Nephron progenitor cell (in vitro differentiated cells): ENCODE data around the gene SUN3.
A peak's percentile ranks its signal among the peaks of the same experiment; 100 is the strongest.
"Not testable (repeated sequence)": the region's sequence is repeated elsewhere in the genome, so short reads cannot be mapped to it uniquely, and the experiment has no call there.

Experiments used
- DNase-seq: peaks from one replicate; pipeline ENCODE4 v3.0.0; 2021
- H3K27ac Mint-ChIP-seq: 2 replicates; pipeline ENCODE4 v1.8.0; 2021; ENCODE audit warnings: mild to moderate bottlenecking, moderate library complexity, mixed read lengths
- H3K27me3 Mint-ChIP-seq: 2 replicates; pipeline ENCODE4 v1.8.0; 2021; ENCODE audit warnings: mild to moderate bottlenecking, low read depth, mixed read lengths; ENCODE audit not compliant: poor library complexity
- H3K36me3 Mint-ChIP-seq: 2 replicates; pipeline ENCODE4 v1.8.0; 2021; ENCODE audit warnings: low read depth, mixed read lengths
- H3K4me1 Mint-ChIP-seq: 2 replicates; pipeline ENCODE4 v1.8.0; 2021; ENCODE audit warnings: mixed read lengths
- H3K4me3 Mint-ChIP-seq: 2 replicates; pipeline ENCODE4 v1.8.0; 2021; ENCODE audit warnings: mild to moderate bottlenecking, moderate library complexity, mixed read lengths
- H3K9me3 Mint-ChIP-seq: 2 replicates; pipeline ENCODE4 v1.8.0; 2021; ENCODE audit warnings: mild to moderate bottlenecking, moderate library complexity, mixed read lengths
- CTCF ChIP-seq: fragments of 200-600 bp; sonication (generic); IDR thresholded peaks from 2 replicates; pipeline ENCODE4 v1.5.0; 2021; ENCODE audit warnings: antibody characterized with exemption

SUN3 gene

DNA sequence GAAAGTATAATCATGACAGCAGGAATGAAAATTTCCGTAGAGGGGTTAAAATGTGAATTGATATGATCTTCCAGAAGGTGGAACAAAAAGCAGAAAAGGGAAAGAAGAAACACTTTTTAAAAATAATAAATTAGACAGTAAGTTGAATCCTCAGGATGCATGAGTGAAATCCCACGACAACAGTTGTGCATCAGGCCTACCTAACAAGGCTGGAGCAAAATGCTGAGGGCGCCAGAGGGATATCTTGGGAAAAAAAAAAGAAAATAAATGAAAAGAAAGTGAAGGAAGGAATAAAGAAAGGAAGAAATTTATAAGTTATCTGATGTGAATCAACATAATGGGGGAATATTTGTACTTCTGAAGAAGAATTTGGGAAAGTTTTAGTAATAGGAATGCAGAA is 36.5 kb downstream of the SUN3 start:
- no peak for DNase-seq
- H3K27ac Mint-ChIP-seq, result peak overlapping the region; percentile 49
- peak overlapping the region; percentile 78 for H3K4me3 Mint-ChIP-seq
- H3K9me3 Mint-ChIP-seq, result no peaks in the 10 kb centered on the region
- peaks cover 40% of the 10 kb centered on the region for H3K4me1 Mint-ChIP-seq
- H3K27me3 Mint-ChIP-seq, result peaks cover 3% of the 10 kb centered on the region
- no peak for TF ChIP-seq CTCF
- H3K36me3 Mint-ChIP-seq, result no peaks in the 10 kb centered on the region

DNA sequence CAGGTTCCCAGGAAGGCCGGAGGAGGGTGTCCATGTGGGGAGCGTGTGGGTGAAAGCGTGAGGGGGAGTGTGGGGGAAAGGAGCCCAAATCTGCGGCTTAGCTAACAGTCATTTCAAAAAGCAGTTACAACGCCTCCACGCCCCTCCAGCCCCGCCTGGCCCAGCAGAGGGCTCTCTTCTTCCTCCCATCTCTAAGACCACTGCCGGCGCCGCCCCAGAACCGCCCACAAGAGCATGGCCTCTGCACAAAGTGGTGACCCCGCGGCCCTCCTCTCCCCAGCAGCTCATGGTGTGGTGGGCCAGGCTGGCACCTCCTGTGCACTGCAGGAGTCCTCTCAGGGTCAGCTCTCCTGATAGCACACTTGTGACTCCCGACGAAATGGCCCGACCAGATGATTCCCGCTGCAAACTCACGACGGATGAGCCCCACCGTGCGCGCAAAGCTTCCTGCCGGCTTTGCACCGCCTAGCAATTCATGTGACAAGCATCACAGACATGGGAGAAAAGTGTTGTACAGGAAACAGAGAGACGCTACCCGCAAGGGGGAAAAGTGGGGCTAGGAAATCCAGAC is 37.1 kb downstream of the SUN3 start:
- Mint-ChIP-seq H3K36me3 (no peaks in the 10 kb centered on the region), H3K27me3 (peaks cover 3% of the 10 kb centered on the region), H3K9me3 (no peaks in the 10 kb centered on the region), H3K27ac (peak overlapping the region; percentile 94), H3K4me3 (peak overlapping the region; percentile 78), H3K4me1 (peaks cover 40% of the 10 kb centered on the region)
- peak; percentile 83 for DNase-seq
- peak; percentile 36 for TF ChIP-seq CTCF

- Mint-ChIP-seq H3K4me3 (peak overlapping the region; percentile 78), H3K36me3 (no peaks in the 10 kb centered on the region), H3K9me3 (no peaks in the 10 kb centered on the region), H3K4me1 (peaks cover 40% of the 10 kb centered on the region), H3K27me3 (peaks cover 4% of the 10 kb centered on the region), H3K27ac (peak overlapping the region; percentile 94)
- DNase-seq, result no peak
- no peak for TF ChIP-seq CTCF
These were observed 37.6 kb downstream of the SUN3 start for GRCh38 chr7:47991270-47991669.

DNA sequence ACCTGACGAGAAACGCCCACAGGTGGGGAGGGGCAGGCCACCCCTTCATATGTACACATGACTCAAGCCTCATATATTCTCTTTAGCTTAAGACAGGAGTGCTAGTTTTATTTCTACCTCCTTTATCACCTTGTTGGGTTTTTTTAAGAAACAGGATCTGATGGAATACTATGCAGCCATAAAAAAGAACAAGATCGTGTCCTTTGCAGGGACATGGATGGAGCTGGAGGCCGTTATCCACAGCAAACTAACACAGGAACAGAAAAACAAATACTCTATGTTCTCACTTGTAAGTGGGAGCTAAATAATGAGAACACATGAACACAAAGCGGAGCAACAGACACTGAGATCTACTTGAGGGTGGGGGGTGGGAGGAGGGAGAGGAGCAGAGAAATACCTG is 38.3 kb downstream of the SUN3 start:
- H3K36me3 Mint-ChIP-seq, result no peaks in the 10 kb centered on the region

GRCh38 chr7:47989607-47990400 is 39.1 kb downstream of the SUN3 start:
- not testable (repeated sequence) for H3K36me3 Mint-ChIP-seq, H3K27me3 Mint-ChIP-seq, H3K9me3 Mint-ChIP-seq, DNase-seq
- H3K4me1 Mint-ChIP-seq, result peaks cover 40% of the 10 kb centered on the region
- H3K27ac Mint-ChIP-seq, result peak overlapping the region; percentile 89
- peak overlapping the region; percentile 14 for H3K4me3 Mint-ChIP-seq

More for the DNA sequence above, 38.3 kb downstream of the SUN3 start:
- Mint-ChIP-seq H3K27me3 (peaks cover 6% of the 10 kb centered on the region), H3K27ac (peak overlapping the region; percentile 82), H3K4me3 (no peak overlapping the region), H3K9me3 (no peaks in the 10 kb centered on the region), H3K4me1 (peaks cover 40% of the 10 kb centered on the region)
- DNase-seq, result no peak
- no peak for TF ChIP-seq CTCF

DNA sequence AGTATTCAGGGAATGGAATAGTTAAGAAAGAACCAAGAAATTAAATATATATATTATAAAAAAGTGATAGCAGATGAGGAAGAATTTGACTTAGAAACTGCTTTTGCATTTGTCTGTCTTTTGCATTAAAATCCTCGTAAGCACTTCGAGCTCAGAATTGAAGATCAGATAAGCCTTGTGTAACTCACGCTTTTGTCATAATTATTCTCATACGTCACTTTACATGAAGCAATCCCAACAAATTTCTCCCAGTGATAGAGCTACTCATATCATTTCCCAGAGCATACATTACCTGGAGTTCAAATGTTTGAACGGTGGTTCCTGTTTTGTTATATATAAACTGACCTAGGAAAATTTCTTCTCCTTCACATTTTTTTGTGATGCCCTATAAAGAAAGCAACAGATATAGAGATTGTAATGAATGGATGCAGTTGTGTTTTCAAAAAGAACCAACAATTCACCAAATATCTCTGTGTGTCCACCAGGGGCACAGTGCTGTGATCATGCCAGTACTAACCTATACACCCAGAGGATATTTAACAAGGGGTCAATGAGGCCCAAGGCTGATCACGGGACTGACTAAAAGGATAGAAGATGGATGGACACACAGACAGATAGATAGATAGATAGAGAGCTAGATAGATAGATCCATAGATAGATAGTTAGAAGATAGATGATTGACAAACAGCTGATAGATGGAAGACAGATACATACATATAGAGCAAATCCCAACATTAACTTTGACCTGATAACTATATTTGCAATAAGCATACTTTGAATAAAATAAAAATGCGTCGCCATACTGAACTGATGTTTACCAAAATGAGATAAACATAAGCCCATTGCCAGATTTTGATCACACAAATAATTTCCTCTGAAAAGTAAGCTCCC is 40.2 kb downstream of the SUN3 start:
- TF ChIP-seq CTCF, result peak; percentile 34
- Mint-ChIP-seq H3K9me3 (no peaks in the 10 kb centered on the region), H3K27me3 (peaks cover 6% of the 10 kb centered on the region), H3K27ac (peak overlapping the region; percentile 9), H3K4me1 (peaks cover 40% of the 10 kb centered on the region), H3K36me3 (no peaks in the 10 kb centered on the region), H3K4me3 (no peak overlapping the region)
- DNase-seq, result no peak
